ENCODE results near the gene INAFM2.

- TF ChIP-seq CTCF (IDR thresholded peaks at IDR 0.05; ENCODE audit: poor library complexity, severe bottlenecking): peak; percentile 87
- peak; percentile 56 for TF ChIP-seq REST (IDR thresholded peaks at IDR 0.05; ENCODE audit: borderline replicate concordance)
Measured at GRCh38 chr15:40320931-40321371, 2.5 kb upstream of the INAFM2 start.
